ENCODE measurements around the gene MPZL1. TPM values are rescaled to one million over a fixed set of nuclear protein-coding genes. Genes with fewer than 3 reads are reported as not detected.
A peak's percentile ranks its signal among the peaks of the same experiment; 100 is the strongest.
"Not testable (repeated sequence)": the region's sequence is repeated elsewhere in the genome, so short reads cannot be mapped to it uniquely, and the experiment has no call there.

The MPZL1 gene
- total RNA-seq, 4 donors from 2014 or later, result 32.9 to 79.5 (median 58.2) TPM

- in situ Hi-C loops (cut with MboI; ENCODE audit: low pct_ligation_motif_present in 1 of 4, low pct_unique_long_range_greater_than_20kb in 1 of 4, low sequenced_read_pairs in 3 of 4) (loop anchor here in 2 of 4 donors (25.0 kb wide), 1 partner anchor 218 kb away; the partner anchor contains the start of genes DCAF6 (in 2 of the 2) and MPC2 (in 2 of the 2)), intact Hi-C loops (cut with DNase I; ENCODE audit: low total_unique reads) (loop anchor here (5.0 kb wide), 1 partner anchor 83 kb away; no protein-coding TSS in a partner anchor)
- peaks cover 10 to 35% (median 25%) of the 10 kb centered on the region in 4 donors for H3K4me1 ChIP-seq
- H3K4me3 ChIP-seq, result no peak overlapping the region
- WGBS, 2 donors (ENCODE audit: low coverage in 1 of 2), result 84 to 86% methylated on average over 4 to 7 of the region's 7 CpGs
- no peaks in the 10 kb centered on the region for H3K36me3 ChIP-seq
- no peak for DNase-seq
- H3K27ac ChIP-seq, result no peak overlapping the region
- TF ChIP-seq CTCF (IDR thresholded peaks at IDR 0.05) (no peak), EP300 (IDR thresholded peaks at IDR 0.05; ENCODE audit: low read depth) (no peak), POLR2AphosphoS5 (IDR thresholded peaks at IDR 0.05) (no peak)
- H3K9me3 ChIP-seq, result no peaks in the 10 kb centered on the region
- H3K27me3 ChIP-seq, result no peaks in the 10 kb centered on the region
Measured at GRCh38 chr1:167718914-167719691, 2.7 kb upstream of the MPZL1 start.

GRCh38 chr1:167719715-167720421 is 1.9 kb upstream of the MPZL1 start:
- DNase-seq, H3K9me3 ChIP-seq, H3K27me3 ChIP-seq, H3K36me3 ChIP-seq, H3K4me3 ChIP-seq: not testable (repeated sequence)
- intact Hi-C loops (cut with DNase I; ENCODE audit: low total_unique reads), result loop anchor here (2.0 to 5.0 kb wide), 2 partner anchors 82 to 217 kb away; partner anchors contain the start of genes DCAF6 and MPC2
- in situ Hi-C loops (cut with MboI; ENCODE audit: low pct_ligation_motif_present in 1 of 4, low pct_unique_long_range_greater_than_20kb in 1 of 4, low sequenced_read_pairs in 3 of 4), result loop anchor here in 3 of 4 donors (10.0 to 25.0 kb wide), 3 partner anchors 95 to 217 kb away; partner anchors contain the start of genes DCAF6 (in 3 of the 3) and MPC2 (in 3 of the 3)
- Histone ChIP-seq H3K4me1 (peaks cover 13 to 41% (median 26%) of the 10 kb centered on the region in 4 donors), H3K27ac (peak overlapping the region in 1 of 4 donors; percentile 93)
- WGBS, 2 donors (ENCODE audit: low coverage in 1 of 2), result 83 to 87% methylated on average over 11 to 25 of the region's 25 CpGs

DNA sequence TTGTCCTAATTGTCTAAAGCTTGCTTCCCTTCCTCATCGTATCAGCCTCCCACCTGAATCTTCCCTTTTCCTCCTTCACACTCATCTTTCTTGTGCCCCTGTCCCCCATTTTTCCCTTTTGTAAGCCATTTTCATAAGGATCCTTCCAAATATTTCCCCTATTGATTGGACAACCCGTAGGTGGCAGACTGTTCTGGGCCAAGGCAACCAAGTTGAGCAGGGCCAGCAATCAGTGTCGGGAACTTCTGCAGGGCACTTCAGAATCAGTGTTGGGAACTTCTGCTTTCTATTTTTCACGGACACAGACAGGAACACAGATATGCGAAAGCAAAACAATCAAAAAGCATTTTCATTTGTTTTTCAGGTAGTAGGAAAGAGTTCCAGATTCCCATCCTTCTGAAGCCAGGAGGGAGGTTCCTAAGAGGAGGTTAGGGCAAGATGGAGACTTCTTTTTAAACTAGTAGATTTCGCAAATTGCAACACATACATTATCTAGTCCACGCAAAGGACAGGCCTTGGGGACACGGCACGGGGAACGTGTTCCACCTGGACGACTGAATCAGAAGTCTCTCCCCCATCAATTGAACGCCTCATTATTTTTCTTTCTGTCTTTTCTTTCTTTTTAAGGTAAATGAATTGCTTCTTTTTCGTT is 691 bp upstream of the MPZL1 start:
- TF ChIP-seq EP300 (IDR thresholded peaks at IDR 0.05; ENCODE audit: low read depth), result no peak
- TF ChIP-seq POLR2AphosphoS5 (IDR thresholded peaks at IDR 0.05), result peak in 1 of 3 donors; percentile 4
- TF ChIP-seq POLR2A (IDR thresholded peaks at IDR 0.05), result no peak
- TF ChIP-seq CTCF (IDR thresholded peaks at IDR 0.05), result peak; percentile 15 to 60 (median 36)
- intact Hi-C loops (cut with DNase I; ENCODE audit: low total_unique reads) (loop anchor here (2.0 kb wide), 1 partner anchor 216 kb away; the partner anchor contains the start of genes DCAF6 and MPC2), in situ Hi-C loops (cut with MboI; ENCODE audit: low pct_ligation_motif_present in 1 of 4, low pct_unique_long_range_greater_than_20kb in 1 of 4, low sequenced_read_pairs in 3 of 4) (loop anchor here in 3 of 4 donors (10.0 to 25.0 kb wide), 3 partner anchors 94 to 216 kb away; partner anchors contain the start of genes DCAF6 (in 3 of the 3) and MPC2 (in 3 of the 3))
- Histone ChIP-seq H3K4me1 (peaks cover 13 to 47% (median 29%) of the 10 kb centered on the region in 4 donors), H3K27me3 (no peaks in the 10 kb centered on the region), H3K9me3 (no peaks in the 10 kb centered on the region), H3K27ac (peak overlapping the region; percentile 92 to 98 (median 94)), H3K4me3 (peak overlapping the region; percentile 88 to 100 (median 98)), H3K36me3 (no peaks in the 10 kb centered on the region)
- peak; percentile 58 for DNase-seq
- 9 to 22% methylated on average over 5 to 13 of the region's 13 CpGs for WGBS, 2 donors (ENCODE audit: low coverage in 1 of 2)

GRCh38 chr1:167722152-167722869 is 529 bp downstream of the MPZL1 start:
- peak in 1 of 5 experiments; percentile 8 for TF ChIP-seq CTCF (IDR thresholded peaks at IDR 0.05)
- no peak for TF ChIP-seq POLR2AphosphoS5 (IDR thresholded peaks at IDR 0.05)
- no peak for TF ChIP-seq EP300 (IDR thresholded peaks at IDR 0.05; ENCODE audit: low read depth)
- TF ChIP-seq POLR2A (IDR thresholded peaks at IDR 0.05), result no peak

More at GRCh38 chr1:167722152-167722869, 529 bp downstream of the MPZL1 start:
- in situ Hi-C loops (cut with MboI; ENCODE audit: low pct_ligation_motif_present in 1 of 4, low pct_unique_long_range_greater_than_20kb in 1 of 4, low sequenced_read_pairs in 3 of 4) (loop anchor here in 3 of 4 donors (10.0 to 25.0 kb wide), 3 partner anchors 92 to 215 kb away; partner anchors contain the start of genes DCAF6 (in 3 of the 3) and MPC2 (in 3 of the 3)), intact Hi-C loops (cut with DNase I; ENCODE audit: low total_unique reads) (no loop called here)
- DNase-seq, result peak; percentile 59
- no peaks in the 10 kb centered on the region for H3K27me3 ChIP-seq
- H3K27ac ChIP-seq, result peak overlapping the region; percentile 92 to 98 (median 94)
- H3K4me3 ChIP-seq, result peak overlapping the region; percentile 88 to 100 (median 98)
- H3K9me3 ChIP-seq, result no peaks in the 10 kb centered on the region
- H3K4me1 ChIP-seq, result peaks cover 13 to 54% (median 31%) of the 10 kb centered on the region in 4 donors
- WGBS, 2 donors (ENCODE audit: low coverage in 1 of 2), result 1 to 10% methylated on average over 2 to 34 of the region's 52 CpGs
- no peaks in the 10 kb centered on the region for H3K36me3 ChIP-seq
